Uterus (tissue), 2 donors: ENCODE data around the gene RICTOR.

ENCODE experiments used
- POLR2A ChIP-seq, 2 donors: fragments of 450-650 bp; IDR thresholded peaks; one replicate each; pipeline ENCODE4 v1.6.1; 2016; ENCODE audit warnings: antibody characterized with exemption in 2 of 2, mild to moderate bottlenecking in 1 of 2, moderate library complexity in 1 of 2
- TF ChIP-seq, protein P1 (sequence below), 4 experiments: fragments of 200-600 bp in 2 of 4; fragments of 450-650 bp in 2 of 4; sonication (generic) in 2 of 4; IDR thresholded peaks; one replicate each; pipeline ENCODE4 v1.5.1; 2016 to 2019; ENCODE audit warnings: antibody characterized with exemption in 4 of 4, mild to moderate bottlenecking in 2 of 4, moderate library complexity in 1 of 4

DNA sequence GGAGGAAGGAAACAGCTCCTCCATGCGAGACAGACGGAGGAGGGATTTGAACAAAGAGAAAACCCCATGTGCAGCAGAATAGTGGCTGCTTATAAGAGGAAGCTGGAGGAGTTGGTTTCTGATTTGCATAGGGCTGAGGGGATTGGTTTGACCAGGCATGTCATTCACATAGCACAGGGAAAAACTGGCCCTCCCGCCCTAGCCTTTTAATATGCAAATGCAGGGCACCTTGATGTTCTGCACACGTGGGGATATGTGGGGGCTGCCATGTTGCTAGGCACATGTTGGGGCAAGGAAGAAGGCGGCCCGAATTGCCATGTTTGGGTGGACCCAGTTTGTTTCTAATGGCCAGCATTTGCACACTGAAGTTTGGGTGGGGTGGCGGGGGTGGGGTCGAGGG lies 186.2 kb downstream of the RICTOR start:
- TF ChIP-seq, protein P1, sequence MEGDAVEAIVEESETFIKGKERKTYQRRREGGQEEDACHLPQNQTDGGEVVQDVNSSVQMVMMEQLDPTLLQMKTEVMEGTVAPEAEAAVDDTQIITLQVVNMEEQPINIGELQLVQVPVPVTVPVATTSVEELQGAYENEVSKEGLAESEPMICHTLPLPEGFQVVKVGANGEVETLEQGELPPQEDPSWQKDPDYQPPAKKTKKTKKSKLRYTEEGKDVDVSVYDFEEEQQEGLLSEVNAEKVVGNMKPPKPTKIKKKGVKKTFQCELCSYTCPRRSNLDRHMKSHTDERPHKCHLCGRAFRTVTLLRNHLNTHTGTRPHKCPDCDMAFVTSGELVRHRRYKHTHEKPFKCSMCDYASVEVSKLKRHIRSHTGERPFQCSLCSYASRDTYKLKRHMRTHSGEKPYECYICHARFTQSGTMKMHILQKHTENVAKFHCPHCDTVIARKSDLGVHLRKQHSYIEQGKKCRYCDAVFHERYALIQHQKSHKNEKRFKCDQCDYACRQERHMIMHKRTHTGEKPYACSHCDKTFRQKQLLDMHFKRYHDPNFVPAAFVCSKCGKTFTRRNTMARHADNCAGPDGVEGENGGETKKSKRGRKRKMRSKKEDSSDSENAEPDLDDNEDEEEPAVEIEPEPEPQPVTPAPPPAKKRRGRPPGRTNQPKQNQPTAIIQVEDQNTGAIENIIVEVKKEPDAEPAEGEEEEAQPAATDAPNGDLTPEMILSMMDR (IDR thresholded peaks at IDR 0.05) = no peak
- TF ChIP-seq POLR2A (IDR thresholded peaks at IDR 0.05) = no peak
